Chondrocyte (in vitro differentiated cells): ENCODE data around the gene ITGBL1. TPM values are rescaled to one million over a fixed set of nuclear protein-coding genes. Genes with fewer than 3 reads are reported as not detected.
A peak's percentile ranks its signal among the peaks of the same experiment; 100 is the strongest.

Source experiments
- DNase-seq: peaks from one replicate; pipeline ENCODE4 v3.0.0; 2021; ENCODE audit warnings: mixed read lengths, low spot score
- H3K27ac Mint-ChIP-seq: one replicate; pipeline ENCODE4 v1.8.0; 2021; ENCODE audit warnings: mild to moderate bottlenecking, moderate library complexity, mixed read lengths; ENCODE audit not compliant: unreplicated experiment
- H3K27me3 Mint-ChIP-seq: 2 replicates; pipeline ENCODE4 v1.8.0; 2021; ENCODE audit warnings: low read depth, mixed read lengths
- H3K36me3 Mint-ChIP-seq: 2 replicates; pipeline ENCODE4 v1.8.0; 2021; ENCODE audit warnings: low read depth, mixed read lengths
- H3K4me1 Mint-ChIP-seq: 2 replicates; pipeline ENCODE4 v1.8.0; 2021; ENCODE audit warnings: low read depth, mild to moderate bottlenecking, mixed read lengths
- H3K4me3 Mint-ChIP-seq: one replicate; pipeline ENCODE4 v1.8.0; 2021; ENCODE audit warnings: mild to moderate bottlenecking, moderate library complexity, mixed read lengths; ENCODE audit not compliant: unreplicated experiment
- H3K9me3 Mint-ChIP-seq: 2 replicates; pipeline ENCODE4 v1.8.0; 2021; ENCODE audit warnings: low read depth, mixed read lengths
- CTCF ChIP-seq: fragments of 200-600 bp; sonication (generic); IDR thresholded peaks from 2 replicates; pipeline ENCODE4 v1.5.0; 2021; ENCODE audit warnings: antibody characterized with exemption, mild to moderate bottlenecking, moderate library complexity
- total RNA-seq: library from RNA; stranded (reverse); gene quantifications from 3 replicates; pipeline ENCODE4 v1.2.1, GENCODE V29; 2021

ITGBL1 gene
- total RNA-seq, 1 donor from 2014 or later = 407 TPM

GRCh38 chr13:101621099-101621498, 168.6 kb downstream of the ITGBL1 start:
- Mint-ChIP-seq H3K27ac (no peak overlapping the region), H3K27me3 (no peaks in the 10 kb centered on the region), H3K36me3 (peaks cover 12% of the 10 kb centered on the region), H3K4me1 (peaks cover 60% of the 10 kb centered on the region), H3K9me3 (no peaks in the 10 kb centered on the region), H3K4me3 (no peak overlapping the region)
- no peak for DNase-seq
- no peak for TF ChIP-seq CTCF

GRCh38 chr13:101623470-101624209, 171.2 kb downstream of the ITGBL1 start:
- Mint-ChIP-seq H3K36me3 (peaks cover 11% of the 10 kb centered on the region), H3K4me1 (peaks cover 77% of the 10 kb centered on the region), H3K27ac (peak overlapping the region; percentile 94), H3K4me3 (peak overlapping the region; percentile 21), H3K27me3 (no peaks in the 10 kb centered on the region), H3K9me3 (no peaks in the 10 kb centered on the region)
- DNase-seq = no peak
- TF ChIP-seq CTCF = no peak

DNA sequence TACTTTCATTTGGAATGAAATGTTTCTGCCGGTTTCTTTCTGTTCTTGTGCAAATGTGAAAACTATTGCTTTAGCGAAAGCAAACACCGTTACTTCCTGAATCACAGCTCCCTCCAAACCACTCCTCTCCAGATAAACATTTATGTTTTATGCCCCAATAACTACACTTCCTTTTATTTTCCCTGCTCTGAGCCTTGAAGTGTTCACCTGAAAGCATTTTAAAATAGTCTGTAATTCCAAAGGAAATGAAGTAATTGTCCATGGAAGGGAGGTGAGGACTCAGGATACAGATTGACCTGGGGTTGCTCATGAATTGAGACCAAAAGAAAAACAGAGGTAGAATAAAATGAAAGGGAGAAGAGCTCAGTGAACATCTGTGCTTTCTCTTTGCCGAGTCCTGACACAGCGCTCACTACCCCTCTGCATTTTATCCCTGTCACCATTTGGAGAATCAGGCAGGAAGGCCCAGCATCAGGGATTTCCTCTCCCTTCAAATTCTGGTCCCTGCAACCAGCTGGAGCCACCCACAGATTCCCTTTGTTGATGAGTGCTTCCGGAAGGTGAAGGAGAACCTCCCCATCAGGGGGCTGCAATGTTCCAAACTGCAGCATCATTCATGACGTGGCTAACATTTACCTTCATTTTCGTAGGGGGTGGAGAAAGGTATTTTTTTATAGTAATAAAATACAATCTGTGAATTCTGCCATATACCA, 171.9 kb downstream of the ITGBL1 start:
- peaks cover 76% of the 10 kb centered on the region for H3K4me1 Mint-ChIP-seq
- H3K27ac Mint-ChIP-seq = peak overlapping the region; percentile 94
- no peaks in the 10 kb centered on the region for H3K9me3 Mint-ChIP-seq
- peaks cover 11% of the 10 kb centered on the region for H3K36me3 Mint-ChIP-seq
- TF ChIP-seq CTCF = no peak
- DNase-seq = no peak
- H3K4me3 Mint-ChIP-seq = peak overlapping the region; percentile 21
- H3K27me3 Mint-ChIP-seq = no peaks in the 10 kb centered on the region

GRCh38 chr13:101624981-101625380, 172.5 kb downstream of the ITGBL1 start:
- H3K27me3 Mint-ChIP-seq = no peaks in the 10 kb centered on the region
- no peak for TF ChIP-seq CTCF
- peaks cover 74% of the 10 kb centered on the region for H3K4me1 Mint-ChIP-seq
- no peaks in the 10 kb centered on the region for H3K9me3 Mint-ChIP-seq
- H3K4me3 Mint-ChIP-seq = no peak overlapping the region
- peaks cover 11% of the 10 kb centered on the region for H3K36me3 Mint-ChIP-seq
- peak overlapping the region; percentile 94 for H3K27ac Mint-ChIP-seq
- DNase-seq = no peak

- Mint-ChIP-seq H3K4me3 (peak overlapping the region; percentile 59), H3K27ac (peak overlapping the region; percentile 95), H3K27me3 (no peaks in the 10 kb centered on the region), H3K4me1 (peaks cover 72% of the 10 kb centered on the region), H3K36me3 (peaks cover 8% of the 10 kb centered on the region), H3K9me3 (no peaks in the 10 kb centered on the region)
- no peak for DNase-seq
- TF ChIP-seq CTCF = no peak
Measured at GRCh38 chr13:101626925-101627555, 174.6 kb downstream of the ITGBL1 start.
